GM12878 (cell line): ENCODE data around the gene CD69. TPM values are rescaled to one million over a fixed set of nuclear protein-coding genes. Genes with fewer than 3 reads are reported as not detected.
A peak's percentile ranks its signal among the peaks of the same experiment; 100 is the strongest.

Experiments
- CBX3 ChIP-seq: fragments of 200-600 bp; sonication (generic); IDR thresholded peaks from 2 replicates; pipeline ENCODE4 v1.6.1; 2016; ENCODE audit warnings: low read depth, borderline replicate concordance
- EED ChIP-seq: sonication (generic); IDR thresholded peaks from 2 replicates; pipeline ENCODE4 v1.6.1; 2016; ENCODE audit warnings: antibody characterized with exemption, low read depth
- EP300 ChIP-seq, 2 experiments: fragments of 150-350 bp in 1 of 2; IDR thresholded peaks; 2 replicates each; pipeline ENCODE4 v1.6.1; 2011 to 2012; ENCODE audit warnings: low read depth in 2 of 2, low read length in 2 of 2, borderline replicate concordance in 1 of 2, improper control_type of control experiment in 1 of 2, inconsistent platforms in 1 of 2; ENCODE audit not compliant: control insufficient read depth in 1 of 2
- FOS ChIP-seq: IDR thresholded peaks from 3 replicates; pipeline ENCODE4 v1.6.1; 2011; ENCODE audit warnings: borderline replicate concordance; ENCODE audit not compliant: insufficient read length; ENCODE audit errors: extremely low read depth
- HDGF ChIP-seq: fragments of 450-650 bp; IDR thresholded peaks from 2 replicates; pipeline ENCODE4 v1.6.1; 2016; ENCODE audit warnings: antibody characterized with exemption
- IKZF2 ChIP-seq, 2 experiments: fragments of 450-650 bp; IDR thresholded peaks; 2 replicates each; pipeline ENCODE4 v1.6.1; 2017; ENCODE audit warnings: mild to moderate bottlenecking in 2 of 2, moderate library complexity in 2 of 2
- MEF2A ChIP-seq: IDR thresholded peaks from 2 replicates; pipeline ENCODE4 v1.6.1; 2011; ENCODE audit warnings: low read depth, mild to moderate bottlenecking, low read length, moderate library complexity; ENCODE audit not compliant: insufficient read depth
- MEF2B ChIP-seq: fragments of 450-650 bp; IDR thresholded peaks from 2 replicates; pipeline ENCODE4 v1.6.1; 2018; ENCODE audit warnings: mild to moderate bottlenecking, moderate library complexity; ENCODE audit not compliant: partially characterized antibody, poor library complexity, severe bottlenecking
- MYC ChIP-seq: IDR thresholded peaks from 2 replicates; pipeline ENCODE4 v1.6.1; 2011; ENCODE audit warnings: mild to moderate bottlenecking, low read length, moderate library complexity, inconsistent platforms; ENCODE audit not compliant: insufficient read depth, insufficient replicate concordance, insufficient read length, severe bottlenecking
- PBX3 ChIP-seq: IDR thresholded peaks from 2 replicates; pipeline ENCODE4 v1.6.1; 2011; ENCODE audit warnings: mild to moderate bottlenecking, low read depth, low read length, moderate library complexity; ENCODE audit not compliant: insufficient replicate concordance
- RAD21 ChIP-seq: IDR thresholded peaks from 2 replicates; pipeline ENCODE4 v1.6.1; 2011; ENCODE audit warnings: mild to moderate bottlenecking, low read depth, low read length, moderate library complexity; ENCODE audit not compliant: insufficient read depth
- RFX5 ChIP-seq: IDR thresholded peaks from 2 replicates; pipeline ENCODE4 v1.6.1; 2011; ENCODE audit warnings: low read depth, low read length, improper control_type of control experiment
- SREBF1 ChIP-seq: IDR thresholded peaks from 2 replicates; pipeline ENCODE4 v1.6.1; 2012; ENCODE audit warnings: mild to moderate bottlenecking, low read length
- TCF7 ChIP-seq: IDR thresholded peaks from 2 replicates; pipeline ENCODE4 v1.6.1; 2014; ENCODE audit warnings: antibody characterized with exemption, borderline replicate concordance
- ZBTB40 ChIP-seq: fragments of 450-650 bp; IDR thresholded peaks from 2 replicates; pipeline ENCODE4 v1.6.1; 2016; ENCODE audit warnings: mild to moderate bottlenecking, moderate library complexity, borderline replicate concordance
- ZNF592 ChIP-seq: fragments of 450-650 bp; IDR thresholded peaks from 2 replicates; pipeline ENCODE4 v1.6.1; 2017; ENCODE audit warnings: mild to moderate bottlenecking, moderate library complexity
- polyA plus RNA-seq, 11 experiments: library from polyadenylated mRNA; depleted of rRNA in 4 of 11; unstranded in 6 of 11; stranded (reverse) in 5 of 11; fragments of >200 nt; fragmentation: Nextera tagmentation in 4 of 11; fragmentation: Illumina TruSeq in 1 of 11; extraction: Ambion mirVana in 4 of 11; extraction: Trizol in 1 of 11; gene quantifications; 1 replicate in 1 of 11; 2 replicates in 10 of 11; pipeline versions ENCODE4 v1.2.1 to v1.2.3, GENCODE V29; 2011 to 2016; ENCODE audit warnings: inconsistent platforms in 2 of 11, missing spikeins in 2 of 11, low read depth in 1 of 11
- total RNA-seq, 4 experiments: library from RNA; depleted of rRNA in 3 of 4; stranded (reverse); fragments of >200 nt in 3 of 4; fragmentation: Illumina TruSeq in 1 of 4; extraction: Trizol in 1 of 4; gene quantifications; 2 replicates each; pipeline versions ENCODE4 v1.2.1 to v1.2.3, GENCODE V29; 2013 to 2021
- TF ChIP-seq, protein P1 (sequence below): fragments of 450-650 bp; IDR thresholded peaks from 2 replicates; pipeline ENCODE4 v1.6.1; 2018; ENCODE audit warnings: mild to moderate bottlenecking, low read depth, moderate library complexity; ENCODE audit not compliant: partially characterized antibody

CD69 gene
- total and polyA plus RNA-seq, 10 of the 15 experiments (the other 5 are each of a cell fraction or from before 2014, with no cell fraction given): 7.3 to 156 (median 15.0) TPM

DNA sequence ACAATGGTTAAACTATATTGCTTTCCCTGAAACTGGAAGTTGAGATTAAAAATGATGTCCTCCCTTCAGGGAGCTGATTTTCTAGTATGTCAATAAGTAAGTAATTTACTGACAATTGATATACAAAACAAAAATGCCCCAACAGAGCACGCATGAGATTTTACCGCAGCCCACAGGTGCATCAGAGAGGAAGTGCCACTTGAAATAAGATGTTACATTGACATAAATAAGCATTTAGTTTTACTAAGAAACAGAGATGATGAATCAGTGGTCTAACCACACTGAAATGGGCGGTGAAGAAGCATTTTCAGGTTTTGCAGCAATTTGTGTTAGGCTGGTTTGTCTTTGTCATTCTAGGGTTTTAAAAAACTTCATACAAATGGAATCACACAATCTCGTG is 19.0 kb downstream of the CD69 start (continued):
- TF ChIP-seq CBX3 (no peak), ZBTB40 (no peak), FOS (no peak), HDGF (no peak), EED (peak; percentile 82), RFX5 (no peak), MYC (no peak), EP300 (IDR thresholded peaks at IDR 0.05; ENCODE audit: borderline replicate concordance in 1 of 2, control insufficient read depth in 1 of 2, low read depth in 2 of 2, low read length in 2 of 2) (peak; percentile 96 to 97), ZNF592 (peak; percentile 85; the same call in 1 of the 2 replicates), MEF2A (peak; percentile 92), TCF7 (peak; percentile 52), MEF2B (peak; percentile 84), RAD21 (no peak), PBX3 (peak; percentile 17), IKZF2 (IDR thresholded peaks at IDR 0.05) (peak; percentile 82 to 93; a peak in 3 of 4 replicates), SREBF1 (no peak)
- TF ChIP-seq, protein P1, sequence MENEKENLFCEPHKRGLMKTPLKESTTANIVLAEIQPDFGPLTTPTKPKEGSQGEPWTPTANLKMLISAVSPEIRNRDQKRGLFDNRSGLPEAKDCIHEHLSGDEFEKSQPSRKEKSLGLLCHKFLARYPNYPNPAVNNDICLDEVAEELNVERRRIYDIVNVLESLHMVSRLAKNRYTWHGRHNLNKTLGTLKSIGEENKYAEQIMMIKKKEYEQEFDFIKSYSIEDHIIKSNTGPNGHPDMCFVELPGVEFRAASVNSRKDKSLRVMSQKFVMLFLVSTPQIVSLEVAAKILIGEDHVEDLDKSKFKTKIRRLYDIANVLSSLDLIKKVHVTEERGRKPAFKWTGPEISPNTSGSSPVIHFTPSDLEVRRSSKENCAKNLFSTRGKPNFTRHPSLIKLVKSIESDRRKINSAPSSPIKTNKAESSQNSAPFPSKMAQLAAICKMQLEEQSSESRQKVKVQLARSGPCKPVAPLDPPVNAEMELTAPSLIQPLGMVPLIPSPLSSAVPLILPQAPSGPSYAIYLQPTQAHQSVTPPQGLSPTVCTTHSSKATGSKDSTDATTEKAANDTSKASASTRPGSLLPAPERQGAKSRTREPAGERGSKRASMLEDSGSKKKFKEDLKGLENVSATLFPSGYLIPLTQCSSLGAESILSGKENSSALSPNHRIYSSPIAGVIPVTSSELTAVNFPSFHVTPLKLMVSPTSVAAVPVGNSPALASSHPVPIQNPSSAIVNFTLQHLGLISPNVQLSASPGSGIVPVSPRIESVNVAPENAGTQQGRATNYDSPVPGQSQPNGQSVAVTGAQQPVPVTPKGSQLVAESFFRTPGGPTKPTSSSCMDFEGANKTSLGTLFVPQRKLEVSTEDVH: peak; percentile 43
